HepG2 (cell line): Measurements from ENCODE around the gene DHRS4L2. TPM values are rescaled to one million over a fixed set of nuclear protein-coding genes. Genes with fewer than 3 reads are reported as not detected.

Source experiments
- AKAP8 ChIP-seq: sonication (generic); formaldehyde crosslinking; IDR thresholded peaks from 2 replicates; pipeline ENCODE4 v1.5.1; 2020; ENCODE audit warnings: mild to moderate bottlenecking, missing genetic modification reagents
- E2F2 ChIP-seq: sonication (generic); formaldehyde crosslinking; IDR thresholded peaks from 2 replicates; pipeline ENCODE4 v1.4.0; 2020; ENCODE audit warnings: missing genetic modification reagents, borderline replicate concordance
- HDAC6 ChIP-seq: fragments of 200-600 bp; sonication (generic); IDR thresholded peaks from 2 replicates; pipeline ENCODE4 v1.7.0; 2017; ENCODE audit warnings: mild to moderate bottlenecking, antibody characterized with exemption, low read length, low read depth
- HOXA9 ChIP-seq: sonication (generic); formaldehyde crosslinking; IDR thresholded peaks from 2 replicates; pipeline ENCODE4 v1.8.1; 2022; ENCODE audit warnings: missing genetic modification reagents, mild to moderate bottlenecking, moderate library complexity, borderline replicate concordance
- JUND ChIP-seq: sonication (generic); formaldehyde crosslinking; IDR thresholded peaks from 2 replicates; pipeline ENCODE4 v1.8.0; 2022; ENCODE audit warnings: mild to moderate bottlenecking, missing genetic modification reagents
- MED13 ChIP-seq: sonication (generic); formaldehyde crosslinking; IDR thresholded peaks from 2 replicates; pipeline ENCODE4 v1.5.0; 2020; ENCODE audit warnings: missing genetic modification reagents
- MEF2D ChIP-seq: sonication (generic); formaldehyde crosslinking; IDR thresholded peaks from 2 replicates; pipeline ENCODE4 v1.5.1; 2020; ENCODE audit warnings: mild to moderate bottlenecking, missing genetic modification reagents
- MXD1 ChIP-seq: sonication (generic); formaldehyde crosslinking; IDR thresholded peaks from 2 replicates; pipeline ENCODE4 v1.4.0; 2020; ENCODE audit warnings: mild to moderate bottlenecking, missing genetic modification reagents
- MYC ChIP-seq: sonication (generic); formaldehyde crosslinking; IDR thresholded peaks from 2 replicates; pipeline ENCODE4 v1.9.0; 2021; ENCODE audit warnings: missing genetic modification reagents, borderline replicate concordance
- NFYC ChIP-seq: IDR thresholded peaks from 2 replicates; pipeline ENCODE4 v1.6.1; 2016; ENCODE audit warnings: missing genetic modification reagents, missing compliant biosample characterization
- PHB2 ChIP-seq: fragments of 450-650 bp; IDR thresholded peaks from 2 replicates; pipeline ENCODE4 v1.6.1; 2018; ENCODE audit not compliant: partially characterized antibody
- PHF20 ChIP-seq: sonication (generic); formaldehyde crosslinking; IDR thresholded peaks from 2 replicates; pipeline ENCODE4 v1.5.0; 2020; ENCODE audit warnings: mild to moderate bottlenecking, missing genetic modification reagents
- PITX1 ChIP-seq: sonication (generic); formaldehyde crosslinking; IDR thresholded peaks from 2 replicates; pipeline ENCODE4 v1.5.1; 2020; ENCODE audit warnings: mild to moderate bottlenecking, missing genetic modification reagents
- POGZ ChIP-seq: sonication (generic); formaldehyde crosslinking; IDR thresholded peaks from 2 replicates; pipeline ENCODE4 v1.4.0; 2020; ENCODE audit warnings: mild to moderate bottlenecking, missing genetic modification reagents
- REPIN1 ChIP-seq: sonication (generic); formaldehyde crosslinking; IDR thresholded peaks from 2 replicates; pipeline ENCODE4 v1.8.0; 2022; ENCODE audit warnings: missing genetic modification reagents, low read depth, mild to moderate bottlenecking, borderline replicate concordance
- SIN3B ChIP-seq: fragments of 150-350 bp; IDR thresholded peaks from 2 replicates; pipeline ENCODE4 v1.6.1; 2014; ENCODE audit warnings: low read length
- TMF1 ChIP-seq: sonication (generic); formaldehyde crosslinking; IDR thresholded peaks from 2 replicates; pipeline ENCODE4 v1.8.1; 2022; ENCODE audit warnings: low read depth, missing genetic modification reagents
- YEATS4 ChIP-seq: sonication (generic); formaldehyde crosslinking; IDR thresholded peaks from 2 replicates; pipeline ENCODE4 v1.4.0; 2020; ENCODE audit warnings: missing genetic modification reagents, borderline replicate concordance
- ZFP36L2 ChIP-seq: sonication (generic); formaldehyde crosslinking; IDR thresholded peaks from 2 replicates; pipeline ENCODE4 v1.4.0; 2020; ENCODE audit warnings: missing genetic modification reagents
- ZNF224 ChIP-seq: sonication (generic); formaldehyde crosslinking; IDR thresholded peaks from 2 replicates; pipeline ENCODE4 v1.5.0; 2020; ENCODE audit warnings: mild to moderate bottlenecking, missing genetic modification reagents
- ZNF256 ChIP-seq: sonication (generic); formaldehyde crosslinking; conservative IDR thresholded peaks from 2 replicates; pipeline ENCODE4 v1.4.0; 2020; ENCODE audit warnings: missing genetic modification reagents
- ZNF296 ChIP-seq: sonication (generic); formaldehyde crosslinking; conservative IDR thresholded peaks from 2 replicates; pipeline ENCODE4 v1.5.0; 2020; ENCODE audit warnings: mild to moderate bottlenecking, missing genetic modification reagents
- ZNF30 ChIP-seq: sonication (generic); formaldehyde crosslinking; IDR thresholded peaks from 2 replicates; pipeline ENCODE4 v1.5.0; 2020; ENCODE audit warnings: mild to moderate bottlenecking, missing genetic modification reagents
- ZNF549 ChIP-seq: sonication (generic); formaldehyde crosslinking; IDR thresholded peaks from 2 replicates; pipeline ENCODE4 v1.5.0; 2020; ENCODE audit warnings: missing genetic modification reagents
- ZNF552 ChIP-seq: sonication (generic); formaldehyde crosslinking; IDR thresholded peaks from 2 replicates; pipeline ENCODE4 v1.9.0; 2022; ENCODE audit warnings: missing genetic modification reagents, mild to moderate bottlenecking, borderline replicate concordance
- ZNF629 ChIP-seq: sonication (generic); formaldehyde crosslinking; conservative IDR thresholded peaks from 2 replicates; pipeline ENCODE4 v1.5.0; 2020; ENCODE audit warnings: missing genetic modification reagents
- ZNF709 ChIP-seq: sonication (generic); formaldehyde crosslinking; IDR thresholded peaks from 2 replicates; pipeline ENCODE4 v1.5.0; 2020; ENCODE audit warnings: mild to moderate bottlenecking, missing genetic modification reagents
- ZNF777 ChIP-seq: sonication (generic); formaldehyde crosslinking; IDR thresholded peaks from 2 replicates; pipeline ENCODE4 v1.4.0; 2020; ENCODE audit warnings: missing genetic modification reagents
- polyA plus RNA-seq, 8 experiments: library from polyadenylated mRNA; depleted of rRNA in 3 of 8; stranded (reverse) in 7 of 8; unstranded in 1 of 8; fragments of >200 nt; fragmentation: Illumina TruSeq in 4 of 8; extraction: Trizol in 4 of 8; gene quantifications; 2 replicates each; pipeline versions ENCODE4 v1.2.1 to v1.2.3, GENCODE V29; 2011 to 2016; ENCODE audit warnings: low read depth in 4 of 8, missing spikeins in 1 of 8, mixed read lengths in 1 of 8; ENCODE audit not compliant: insufficient read depth in 1 of 8
- total RNA-seq, 5 experiments: library from RNA; depleted of rRNA; stranded (reverse); fragments of >200 nt; fragmentation: Illumina TruSeq; extraction: Trizol; gene quantifications; 2 replicates each; pipeline ENCODE4 v1.2.3, GENCODE V29; 2016; ENCODE audit warnings: low read depth in 1 of 5
- TF ChIP-seq, protein P1 (sequence below): sonication (generic); formaldehyde crosslinking; IDR thresholded peaks from 2 replicates; pipeline ENCODE4 v1.5.0; 2020; ENCODE audit warnings: missing genetic modification reagents

The DHRS4L2 gene
- total and polyA plus RNA-seq, 2 of the 13 experiments (the other 11 are each of a cell fraction or from before 2014, with no cell fraction given): 24.7 to 38.2 TPM

GRCh38 chr14:24036169-24036962 lies 47.6 kb downstream of the DHRS4L2 start (continued):
- TF ChIP-seq E2F2 (CRISPR knock-in tag) (no peak), AKAP8 (CRISPR knock-in tag) (no peak; the same call in 1 of the 2 replicates), ZNF549 (CRISPR knock-in tag) (no peak), PHB2 (no peak), NFYC (CRISPR knock-in tag) (peak; percentile 51), JUND (CRISPR knock-in tag) (peak; percentile 82; the same call in 1 of the 2 replicates), ZNF224 (CRISPR knock-in tag) (no peak), MEF2D (CRISPR knock-in tag) (peak; percentile 68; the same call in 1 of the 2 replicates), ZFP36L2 (CRISPR knock-in tag) (no peak; the same call in 1 of the 2 replicates), ZNF552 (CRISPR knock-in tag) (no peak), SIN3B (no peak), MYC (CRISPR knock-in tag) (peak; percentile 87), TMF1 (CRISPR knock-in tag) (peak; percentile 80; the same call in 1 of the 2 replicates), MED13 (CRISPR knock-in tag) (no peak), ZNF629 (CRISPR knock-in tag) (no peak; the same call in 1 of the 2 replicates), MXD1 (CRISPR knock-in tag) (no peak), ZNF709 (peak; percentile 94), HOXA9 (CRISPR knock-in tag) (no peak), POGZ (CRISPR knock-in tag) (peak; percentile 96), ZNF296 (CRISPR knock-in tag) (peak; percentile 70; the same call in 1 of the 2 replicates), ZNF30 (CRISPR knock-in tag) (0 out of 2 replicates have a peak, but pooled peaks have one; percentile 36), PHF20 (CRISPR knock-in tag) (peak; percentile 55), ZNF777 (CRISPR knock-in tag) (no peak; the same call in 1 of the 2 replicates), REPIN1 (CRISPR knock-in tag) (peak; percentile 87), ZNF256 (no peak), HDAC6 (no peak), PITX1 (peak; percentile 70), YEATS4 (peak; percentile 64; the same call in 1 of the 2 replicates)
- TF ChIP-seq, protein P1, sequence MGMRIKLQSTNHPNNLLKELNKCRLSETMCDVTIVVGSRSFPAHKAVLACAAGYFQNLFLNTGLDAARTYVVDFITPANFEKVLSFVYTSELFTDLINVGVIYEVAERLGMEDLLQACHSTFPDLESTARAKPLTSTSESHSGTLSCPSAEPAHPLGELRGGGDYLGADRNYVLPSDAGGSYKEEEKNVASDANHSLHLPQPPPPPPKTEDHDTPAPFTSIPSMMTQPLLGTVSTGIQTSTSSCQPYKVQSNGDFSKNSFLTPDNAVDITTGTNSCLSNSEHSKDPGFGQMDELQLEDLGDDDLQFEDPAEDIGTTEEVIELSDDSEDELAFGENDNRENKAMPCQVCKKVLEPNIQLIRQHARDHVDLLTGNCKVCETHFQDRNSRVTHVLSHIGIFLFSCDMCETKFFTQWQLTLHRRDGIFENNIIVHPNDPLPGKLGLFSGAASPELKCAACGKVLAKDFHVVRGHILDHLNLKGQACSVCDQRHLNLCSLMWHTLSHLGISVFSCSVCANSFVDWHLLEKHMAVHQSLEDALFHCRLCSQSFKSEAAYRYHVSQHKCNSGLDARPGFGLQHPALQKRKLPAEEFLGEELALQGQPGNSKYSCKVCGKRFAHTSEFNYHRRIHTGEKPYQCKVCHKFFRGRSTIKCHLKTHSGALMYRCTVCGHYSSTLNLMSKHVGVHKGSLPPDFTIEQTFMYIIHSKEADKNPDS (CRISPR knock-in tag): 0 out of 2 replicates have a peak, but pooled peaks have one; percentile 49
